ENCODE measurements around the gene ZNF18.

ZNF18 gene

GRCh38 chr17:11997147-11997971 is at the start of gene ZNF18:
ZNF18 (minus strand) TSS chr17:11997475; CDS start chr17:11992829, 4,646 bp downstream.
- peak; percentile 94 for DNase-seq

GRCh38 chr17:12046786-12047185 is 49.5 kb upstream of the ZNF18 start:
- DNase-seq, result no peak

- no peak for DNase-seq
Measured at GRCh38 chr17:12043702-12044101, 46.4 kb upstream of the ZNF18 start.

GRCh38 chr17:12041312-12041711 is 44.0 kb upstream of the ZNF18 start:
- DNase-seq, result no peak

GRCh38 chr17:12040478-12040877 is 43.2 kb upstream of the ZNF18 start:
- DNase-seq, result no peak

- no peak for DNase-seq
Measured at GRCh38 chr17:12037970-12038369, 40.7 kb upstream of the ZNF18 start.

- DNase-seq, result no peak
Measured at GRCh38 chr17:12035673-12036072, 38.4 kb upstream of the ZNF18 start.

- DNase-seq, result no peak
Measured at GRCh38 chr17:12034538-12034937, 37.3 kb upstream of the ZNF18 start.

- no peak for DNase-seq
Measured at GRCh38 chr17:12028611-12029010, 31.3 kb upstream of the ZNF18 start.

GRCh38 chr17:12027658-12028057 is 30.4 kb upstream of the ZNF18 start:
- no peak for DNase-seq

GRCh38 chr17:12024327-12024726 is 27.1 kb upstream of the ZNF18 start:
- no peak for DNase-seq

- DNase-seq, result no peak
Measured at GRCh38 chr17:12022310-12022709, 25.0 kb upstream of the ZNF18 start.

- DNase-seq, result no peak
Measured at GRCh38 chr17:12021623-12022140, 24.4 kb upstream of the ZNF18 start.

- DNase-seq, result peak; percentile 95
Measured at GRCh38 chr17:12020642-12021622, 23.7 kb upstream of the ZNF18 start, which contains the start of gene MAP2K4. MAP2K4 (plus strand) TSS chr17:12020877; CDS start chr17:12020887, 10 bp downstream.

- DNase-seq, result no peak
Measured at GRCh38 chr17:12007466-12007865, 10.2 kb upstream of the ZNF18 start.

GRCh38 chr17:11999696-12000095 is 2.4 kb upstream of the ZNF18 start:
- no peak for DNase-seq

GRCh38 chr17:11997972-11998233 is 628 bp upstream of the ZNF18 start:
- no peak for DNase-seq

- DNase-seq, result peak; percentile 59
Measured at GRCh38 chr17:11996722-11997146, 541 bp downstream of the ZNF18 start.

GRCh38 chr17:11991461-11991860 is 5.8 kb downstream of the ZNF18 start:
- no peak for DNase-seq

- no peak for DNase-seq
Measured at GRCh38 chr17:11990363-11990983, 6.8 kb downstream of the ZNF18 start.

- peak; percentile 6 for DNase-seq
Measured at GRCh38 chr17:11986942-11987329, 10.3 kb downstream of the ZNF18 start.

- DNase-seq, result no peak
Measured at GRCh38 chr17:11986179-11986941, 10.9 kb downstream of the ZNF18 start.

Measured in CD4-positive, alpha-beta T cell treated with Interleukin-17A for 1 hour (primary cell).